ENCODE data around the gene C10orf105.

DNA sequence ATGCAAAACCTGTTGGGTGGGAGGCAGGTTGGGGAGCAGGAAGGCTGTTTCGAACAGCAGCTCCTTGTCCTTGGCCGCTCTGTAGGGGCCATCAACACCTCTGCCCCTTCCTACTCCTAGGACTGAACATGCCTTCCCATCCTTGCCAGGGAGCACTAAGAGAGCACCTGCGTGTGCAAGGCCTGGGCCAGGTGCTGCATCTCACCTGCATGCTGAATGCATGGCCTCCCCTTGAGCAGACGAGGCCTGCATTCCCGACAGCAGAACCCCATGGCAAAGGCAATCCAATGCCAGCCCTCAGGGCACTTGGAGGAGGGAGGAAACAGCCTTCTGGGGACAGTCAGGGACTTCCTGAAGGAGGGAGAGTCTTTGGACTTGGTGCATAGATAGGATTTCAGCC lies 42.7 kb upstream of the C10orf105 start:
- TF ChIP-seq GATA2 (IDR thresholded peaks at IDR 0.05; ENCODE audit: low read depth, low read length), result no peak
- TF ChIP-seq GATA3 (IDR thresholded peaks at IDR 0.05; ENCODE audit: low read depth, low read length), result no peak
